ENCODE measurements around the gene SEMA6B. TPM values are rescaled to one million over a fixed set of nuclear protein-coding genes. Genes with fewer than 3 reads are reported as not detected.

The SEMA6B gene
- total and polyA plus RNA-seq, 2 of the 8 experiments (the other 6 are each of a cell fraction or from before 2014, with no cell fraction given), result 31.3 to 54.4 TPM

- POLR2A ChIA-PET (ENCODE audit: partially characterized antibody), result interaction anchor here (0.7 to 2.8 kb wide), 5 partner anchors 9 to 165 kb away, joined by 4 to 27 read pairs (median 7); partner anchors contain the start of genes MPND and PLIN4
- Histone ChIP-seq H4K91ac (replicated peaks; ENCODE audit: insufficient read length, low read length) (no peak overlapping the region), H2AK5ac (ENCODE audit: low read depth, low read length) (no peak overlapping the region), H3K4me2 (ENCODE audit: insufficient read depth in 1 of 2, low read depth in 2 of 2, low read length in 2 of 2) (no peak overlapping the region), H3K56ac (replicated peaks; ENCODE audit: insufficient read length, low read depth, low read length) (no peak overlapping the region), H3K4me1 (replicated peaks in 1 of 4; ENCODE audit: control insufficient read depth in 3 of 4, insufficient read depth in 4 of 4, low read length in 3 of 4) (no peaks in the 10 kb centered on the region), H2BK15ac (ENCODE audit: low read length) (no peak overlapping the region), H3K27me3 (replicated peaks in 1 of 4; ENCODE audit: control insufficient read depth in 3 of 4, extremely low read depth in 1 of 4, insufficient read depth in 3 of 4, low read length in 3 of 4) (peaks cover 2 to 31% (median 22%) of the 10 kb centered on the region in 4 experiments; a peak in 6 of 7 replicates), H3K4me3 (ENCODE audit: extremely low read depth in 1 of 4, insufficient read depth in 2 of 4, low read depth in 3 of 4, low read length in 4 of 4) (no peak overlapping the region), H3K14ac (ENCODE audit: insufficient read length) (no peak overlapping the region), H2BK5ac (ENCODE audit: low read depth, low read length) (no peak overlapping the region; the same call in 1 of the 2 replicates), H3K79me1 (ENCODE audit: low read depth, low read length) (peaks cover 2% of the 10 kb centered on the region; the same call in 1 of the 2 replicates), H4K8ac (ENCODE audit: extremely low read depth, insufficient read depth, low read length) (peak overlapping the region; percentile 51; the same call in 1 of the 2 replicates), H3K23me2 (ENCODE audit: low read depth, low read length) (no peaks in the 10 kb centered on the region), H3K36me3 (ENCODE audit: control insufficient read depth in 2 of 4, insufficient read depth in 4 of 4, low read length in 3 of 4) (peaks cover 0 to 16% (median 3%) of the 10 kb centered on the region in 4 experiments; a peak in 4 of 8 replicates), H2AFZ (ENCODE audit: low read length) (no peak overlapping the region), H4K20me1 (replicated peaks in 1 of 2; ENCODE audit: control insufficient read depth in 1 of 2, insufficient read depth in 2 of 2, low read length in 2 of 2) (peaks cover 13 to 22% of the 10 kb centered on the region in 2 experiments), H3K23ac (ENCODE audit: insufficient read length) (no peak overlapping the region), H2BK20ac (ENCODE audit: low read length) (no peak overlapping the region), H4K5ac (ENCODE audit: insufficient read length, low read depth, low read length) (no peak overlapping the region), H3K4ac (replicated peaks; ENCODE audit: insufficient read length, low read depth, low read length) (no peak overlapping the region), H3K9ac (replicated peaks in 1 of 4; ENCODE audit: extremely low read depth in 1 of 4, low read depth in 3 of 4, low read length in 3 of 4) (no peak overlapping the region), H2BK12ac (ENCODE audit: low read depth, low read length) (no peak overlapping the region), H3K18ac (ENCODE audit: extremely low read depth, low read length) (no peak overlapping the region), H2BK120ac (replicated peaks; ENCODE audit: low read depth, low read length) (no peak overlapping the region), H3K79me2 (ENCODE audit: control insufficient read depth in 1 of 2, insufficient read depth in 2 of 2, low read length in 2 of 2) (no peaks in the 10 kb centered on the region), H3K27ac (ENCODE audit: low read depth, low read length) (no peak overlapping the region), H3K9me3 (ENCODE audit: insufficient read depth in 2 of 2, low read depth in 1 of 2, low read length in 1 of 2) (no peaks in the 10 kb centered on the region)
- FAIRE-seq, result no peak
- CTCF ChIA-PET (ENCODE audit: partially characterized antibody), result interaction anchor here (0.6 to 5.2 kb wide), 7 partner anchors 9 to 129 kb away, joined by 3 to 40 read pairs (median 4); no protein-coding TSS in a partner anchor
- no peak for DNase-seq (ENCODE audit: low read depth in 1 of 2, low spot score in 2 of 2)
- no peak for TF ChIP-seq EGR1 (IDR thresholded peaks at IDR 0.05; ENCODE audit: borderline replicate concordance, low read depth, low read length)
- 85% methylated on average over 17 of the region's 17 CpGs; no CpG with 5 or more reads in 1 of the 2 experiments for WGBS, 2 experiments (ENCODE audit: extremely low coverage in 1 of 2, insufficient coverage in 1 of 2, insufficient read length in 1 of 2, insufficient replicate concordance in 2 of 2, low coverage in 1 of 2, low lambda C conversion rate in 2 of 2, missing lambda C conversion rate in 1 of 2)
Measured at GRCh38 chr19:4507804-4508203, 51.7 kb downstream of the SEMA6B start.

Data from H1 (cell line).